ENCODE measurements around the gene ODAPH. TPM values are rescaled to one million over a fixed set of nuclear protein-coding genes. Genes with fewer than 3 reads are reported as not detected.

The ODAPH gene
- total and polyA plus RNA-seq, 2 experiments from 2014 or later = 0.60 to 3.2 TPM

GRCh38 chr4:75593393-75593792 is 37.5 kb downstream of the ODAPH start:
- no peaks in the 10 kb centered on the region for H3K9me3 ChIP-seq (ENCODE audit: low read depth)
- no peak overlapping the region for H2AFZ ChIP-seq
- H3K4me2 ChIP-seq = no peak overlapping the region
- H4K20me1 ChIP-seq (ENCODE audit: insufficient read depth, poor library complexity, severe bottlenecking) = no peaks in the 10 kb centered on the region
- H3K36me3 ChIP-seq (replicated peaks; ENCODE audit: insufficient read depth, low read depth) = no peaks in the 10 kb centered on the region
- DNase-seq (ENCODE audit: low spot score) = no peak
- TF ChIP-seq CTCF (IDR thresholded peaks at IDR 0.05; ENCODE audit: poor library complexity) = no peak
- TF ChIP-seq EZH2 (IDR thresholded peaks at IDR 0.05; ENCODE audit: borderline replicate concordance) = no peak
- no peak for TF ChIP-seq EZH2phosphoT487 (IDR thresholded peaks at IDR 0.05; ENCODE audit: low read depth, severe bottlenecking, unreplicated experiment)
- no peaks in the 10 kb centered on the region for H3K79me2 ChIP-seq
- H3K4me1 ChIP-seq (ENCODE audit: insufficient read depth) = no peaks in the 10 kb centered on the region
- no peaks in the 10 kb centered on the region for H3K9me2 ChIP-seq (replicated peaks; ENCODE audit: insufficient read depth)
- no peaks in the 10 kb centered on the region for H3K27me3 ChIP-seq
- H3K27ac ChIP-seq = no peak overlapping the region
- 77% methylated on average over 1 of the region's 1 CpG for WGBS (ENCODE audit: low lambda C conversion rate, missing lambda C conversion rate)
- H3K4me3 ChIP-seq = no peak overlapping the region

DNA sequence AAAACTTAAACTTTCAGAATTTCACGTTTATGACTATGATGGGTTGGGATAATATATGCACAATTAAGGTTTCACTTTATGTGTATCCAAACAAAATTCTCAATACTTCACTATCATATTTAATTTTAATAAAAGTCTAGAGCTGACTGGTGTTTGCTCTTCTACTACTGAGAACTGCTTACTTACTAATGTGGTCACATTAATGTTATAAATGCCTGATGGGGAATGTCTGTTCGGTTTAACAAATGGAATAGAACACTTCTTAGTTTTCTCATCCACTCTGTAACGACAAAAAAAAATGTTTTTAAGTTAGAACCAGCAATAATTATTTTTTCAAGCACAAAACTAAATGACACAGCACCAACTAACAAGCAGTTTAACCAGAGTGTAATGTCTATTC is 40.2 kb downstream of the ODAPH start:
- 86% methylated on average over 3 of the region's 3 CpGs for WGBS (ENCODE audit: low lambda C conversion rate, missing lambda C conversion rate)
- H3K36me3 ChIP-seq (replicated peaks; ENCODE audit: insufficient read depth, low read depth) = no peaks in the 10 kb centered on the region
- H3K9me3 ChIP-seq (ENCODE audit: low read depth) = no peaks in the 10 kb centered on the region
- H3K27ac ChIP-seq = no peak overlapping the region
- no peak overlapping the region for H3K4me3 ChIP-seq
- no peaks in the 10 kb centered on the region for H3K4me1 ChIP-seq (ENCODE audit: insufficient read depth)
- no peak overlapping the region for H3K4me2 ChIP-seq
- TF ChIP-seq EZH2phosphoT487 (IDR thresholded peaks at IDR 0.05; ENCODE audit: low read depth, severe bottlenecking, unreplicated experiment) (no peak), EZH2 (IDR thresholded peaks at IDR 0.05; ENCODE audit: borderline replicate concordance) (no peak), CTCF (IDR thresholded peaks at IDR 0.05; ENCODE audit: poor library complexity) (no peak)
- H2AFZ ChIP-seq = no peak overlapping the region
- no peak for DNase-seq (ENCODE audit: low spot score)
- no peaks in the 10 kb centered on the region for H3K79me2 ChIP-seq
- H3K9me2 ChIP-seq (replicated peaks; ENCODE audit: insufficient read depth) = no peaks in the 10 kb centered on the region
- no peaks in the 10 kb centered on the region for H4K20me1 ChIP-seq (ENCODE audit: insufficient read depth, poor library complexity, severe bottlenecking)
- no peaks in the 10 kb centered on the region for H3K27me3 ChIP-seq

DNA sequence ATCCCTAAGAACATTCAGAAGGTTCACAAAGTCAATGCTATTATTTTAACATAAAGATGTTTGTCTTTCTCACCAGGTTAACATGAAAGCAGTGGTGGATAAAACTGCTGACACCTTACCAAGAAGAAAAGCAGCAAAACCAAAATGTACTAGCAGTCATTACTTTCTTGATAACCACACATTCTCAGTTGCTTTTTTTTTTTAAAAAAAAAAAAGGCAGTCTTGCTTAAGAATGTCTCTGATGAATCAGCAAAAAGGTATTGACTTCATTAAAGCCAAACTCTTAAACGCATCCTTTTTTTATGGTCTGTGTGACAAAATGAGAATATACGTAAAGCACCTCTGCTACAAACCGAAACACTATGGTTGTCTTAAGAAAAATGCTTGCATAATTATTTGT is 42.5 kb downstream of the ODAPH start:
- H3K9me2 ChIP-seq (replicated peaks; ENCODE audit: insufficient read depth) = no peaks in the 10 kb centered on the region

More for the DNA sequence above, 42.5 kb downstream of the ODAPH start:
- 72% methylated on average over 3 of the region's 3 CpGs for WGBS (ENCODE audit: low lambda C conversion rate, missing lambda C conversion rate)
- H3K27me3 ChIP-seq = no peaks in the 10 kb centered on the region
- no peaks in the 10 kb centered on the region for H3K9me3 ChIP-seq (ENCODE audit: low read depth)
- H3K79me2 ChIP-seq = no peaks in the 10 kb centered on the region
- no peaks in the 10 kb centered on the region for H3K4me1 ChIP-seq (ENCODE audit: insufficient read depth)
- no peak for TF ChIP-seq EZH2phosphoT487 (IDR thresholded peaks at IDR 0.05; ENCODE audit: low read depth, severe bottlenecking, unreplicated experiment)
- no peak for TF ChIP-seq CTCF (IDR thresholded peaks at IDR 0.05; ENCODE audit: poor library complexity)
- TF ChIP-seq EZH2 (IDR thresholded peaks at IDR 0.05; ENCODE audit: borderline replicate concordance) = no peak
- H3K4me2 ChIP-seq = no peak overlapping the region
- H3K4me3 ChIP-seq = no peak overlapping the region
- no peak for DNase-seq (ENCODE audit: low spot score)
- H2AFZ ChIP-seq = no peak overlapping the region
- H3K27ac ChIP-seq = no peak overlapping the region
- no peaks in the 10 kb centered on the region for H3K36me3 ChIP-seq (replicated peaks; ENCODE audit: insufficient read depth, low read depth)
- no peaks in the 10 kb centered on the region for H4K20me1 ChIP-seq (ENCODE audit: insufficient read depth, poor library complexity, severe bottlenecking)

Data from hepatocyte (in vitro differentiated cells).